K562 (cell line): ENCODE data around the gene TRIP12.
"Not testable (repeated sequence)": the region's sequence is repeated elsewhere in the genome, so short reads cannot be mapped to it uniquely, and the experiment has no call there.

Experiments used
- JUNB ChIP-seq: fragments of 450-650 bp; formaldehyde crosslinking; conservative IDR thresholded peaks from 2 replicates; pipeline ENCODE4 v1.4.0; 2020; ENCODE audit warnings: mild to moderate bottlenecking
- KDM5B ChIP-seq: fragments of 200-600 bp; sonication (generic); IDR thresholded peaks from 2 replicates; pipeline ENCODE4 v1.6.1; 2012; ENCODE audit warnings: low read depth, mild to moderate bottlenecking, moderate library complexity, low read length, control low read depth, inconsistent platforms; ENCODE audit not compliant: insufficient replicate concordance
- LEF1 ChIP-seq: fragments of 450-650 bp; IDR thresholded peaks from 2 replicates; pipeline ENCODE4 v1.6.1; 2016; ENCODE audit warnings: mild to moderate bottlenecking
- MXI1 ChIP-seq: IDR thresholded peaks from 2 replicates; pipeline ENCODE4 v1.6.1; 2011; ENCODE audit warnings: low read depth, mild to moderate bottlenecking, improper control_type of control experiment, low read length
- NRF1 ChIP-seq, 2 experiments: fragments of 450-650 bp; IDR thresholded peaks in 1 of 2; conservative IDR thresholded peaks in 1 of 2; 2 replicates each; pipeline ENCODE4 v1.6.1; 2014; ENCODE audit warnings: mild to moderate bottlenecking in 2 of 2
- POLR2A ChIP-seq: fragments of 450-650 bp; conservative IDR thresholded peaks from 2 replicates; pipeline ENCODE4 v1.6.1; 2016
- STAT5A ChIP-seq: IDR thresholded peaks from 2 replicates; pipeline ENCODE4 v1.6.1; 2012; ENCODE audit warnings: low read length, inconsistent platforms, borderline replicate concordance
- ZNF133 ChIP-seq: fragments of 250-450 bp; sonication (Bioruptor Pico); IDR thresholded peaks from 2 replicates; pipeline ENCODE4 v1.4.0; 2020; ENCODE audit warnings: mild to moderate bottlenecking
- ZNF354B ChIP-seq: fragments of 250-450 bp; sonication (Bioruptor Pico); IDR thresholded peaks from 2 replicates; pipeline ENCODE4 v1.4.0; 2020
- ZNF707 ChIP-seq: fragments of 250-450 bp; sonication (Bioruptor Pico); conservative IDR thresholded peaks from 2 replicates; pipeline ENCODE4 v1.8.0; 2022; ENCODE audit warnings: inconsistent platforms, mild to moderate bottlenecking, moderate library complexity
- TF ChIP-seq, protein P1 (sequence below), 2 experiments: fragments of 450-650 bp; formaldehyde crosslinking in 1 of 2; IDR thresholded peaks; 2 replicates each; pipeline versions ENCODE4 v1.4.0 to v1.6.1; 2014 to 2020; ENCODE audit warnings: mild to moderate bottlenecking in 2 of 2, borderline replicate concordance in 1 of 2, low read depth in 1 of 2
- TF ChIP-seq, protein P2 (sequence below): fragments of 250-450 bp; sonication (Bioruptor Pico); IDR thresholded peaks from 2 replicates; pipeline ENCODE4 v1.5.0; 2021

DNA sequence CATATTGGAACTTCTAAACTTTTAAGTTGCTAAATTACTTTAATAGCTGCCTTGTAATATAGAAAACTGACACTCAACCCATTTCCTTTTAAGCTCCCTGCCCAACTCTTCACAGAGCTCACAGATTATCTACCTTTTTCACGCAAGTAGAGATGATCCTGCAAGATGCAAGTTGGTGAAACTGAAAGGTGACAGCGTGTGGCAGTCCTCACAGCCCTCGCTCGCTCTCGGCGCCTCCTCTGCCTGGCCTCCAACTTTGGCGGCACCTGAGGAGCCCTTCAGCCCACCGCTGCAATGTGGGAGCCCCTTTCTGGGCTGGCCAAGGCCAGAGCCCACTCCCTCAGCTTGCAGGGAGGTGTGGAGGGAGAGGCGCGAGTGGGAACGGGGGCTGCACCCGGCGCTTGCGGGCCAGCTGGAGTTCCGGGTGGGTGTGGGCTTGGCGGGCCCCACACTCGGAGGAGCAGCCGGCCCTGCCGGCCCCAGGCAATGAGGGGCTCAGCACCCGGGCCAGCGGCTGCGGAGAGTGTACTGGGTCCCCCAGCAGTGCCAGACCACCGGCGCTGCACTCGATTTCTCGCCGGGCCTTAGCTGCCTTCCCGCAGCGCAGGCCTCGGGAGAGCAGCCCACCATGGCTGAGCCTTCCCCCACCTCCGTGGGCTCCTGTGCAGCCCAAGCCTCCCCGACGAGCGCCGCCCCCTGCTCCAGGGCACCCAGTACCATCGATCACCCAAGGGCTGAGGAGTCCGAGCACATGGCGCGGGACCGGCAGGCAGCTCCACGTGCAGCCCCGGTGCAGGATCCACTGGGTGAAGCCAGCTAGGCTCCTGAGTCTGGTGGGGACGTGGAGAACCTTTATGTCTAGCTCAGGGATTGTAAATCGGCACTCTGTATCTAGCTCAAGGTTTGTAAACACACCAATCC is 71.2 kb downstream of the TRIP12 start:
- TF ChIP-seq ZNF133; POLR2A; LEF1; JUNB (CRISPR knock-in tag); MXI1; NRF1 (conservative IDR thresholded peaks at IDR 0.05 in 1 of 2, IDR thresholded peaks at IDR 0.05 in 1 of 2); STAT5A; ZNF707 (CRISPR knock-in tag); KDM5B; ZNF354B (CRISPR knock-in tag): not testable (repeated sequence)
- TF ChIP-seq, protein P1, sequence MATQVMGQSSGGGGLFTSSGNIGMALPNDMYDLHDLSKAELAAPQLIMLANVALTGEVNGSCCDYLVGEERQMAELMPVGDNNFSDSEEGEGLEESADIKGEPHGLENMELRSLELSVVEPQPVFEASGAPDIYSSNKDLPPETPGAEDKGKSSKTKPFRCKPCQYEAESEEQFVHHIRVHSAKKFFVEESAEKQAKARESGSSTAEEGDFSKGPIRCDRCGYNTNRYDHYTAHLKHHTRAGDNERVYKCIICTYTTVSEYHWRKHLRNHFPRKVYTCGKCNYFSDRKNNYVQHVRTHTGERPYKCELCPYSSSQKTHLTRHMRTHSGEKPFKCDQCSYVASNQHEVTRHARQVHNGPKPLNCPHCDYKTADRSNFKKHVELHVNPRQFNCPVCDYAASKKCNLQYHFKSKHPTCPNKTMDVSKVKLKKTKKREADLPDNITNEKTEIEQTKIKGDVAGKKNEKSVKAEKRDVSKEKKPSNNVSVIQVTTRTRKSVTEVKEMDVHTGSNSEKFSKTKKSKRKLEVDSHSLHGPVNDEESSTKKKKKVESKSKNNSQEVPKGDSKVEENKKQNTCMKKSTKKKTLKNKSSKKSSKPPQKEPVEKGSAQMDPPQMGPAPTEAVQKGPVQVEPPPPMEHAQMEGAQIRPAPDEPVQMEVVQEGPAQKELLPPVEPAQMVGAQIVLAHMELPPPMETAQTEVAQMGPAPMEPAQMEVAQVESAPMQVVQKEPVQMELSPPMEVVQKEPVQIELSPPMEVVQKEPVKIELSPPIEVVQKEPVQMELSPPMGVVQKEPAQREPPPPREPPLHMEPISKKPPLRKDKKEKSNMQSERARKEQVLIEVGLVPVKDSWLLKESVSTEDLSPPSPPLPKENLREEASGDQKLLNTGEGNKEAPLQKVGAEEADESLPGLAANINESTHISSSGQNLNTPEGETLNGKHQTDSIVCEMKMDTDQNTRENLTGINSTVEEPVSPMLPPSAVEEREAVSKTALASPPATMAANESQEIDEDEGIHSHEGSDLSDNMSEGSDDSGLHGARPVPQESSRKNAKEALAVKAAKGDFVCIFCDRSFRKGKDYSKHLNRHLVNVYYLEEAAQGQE (IDR thresholded peaks at IDR 0.05; ENCODE audit: borderline replicate concordance): not testable (repeated sequence)
- TF ChIP-seq, protein P1 (CRISPR knock-in tag; IDR thresholded peaks at IDR 0.05; ENCODE audit: low read depth): not testable (repeated sequence)
- TF ChIP-seq, protein P2, sequence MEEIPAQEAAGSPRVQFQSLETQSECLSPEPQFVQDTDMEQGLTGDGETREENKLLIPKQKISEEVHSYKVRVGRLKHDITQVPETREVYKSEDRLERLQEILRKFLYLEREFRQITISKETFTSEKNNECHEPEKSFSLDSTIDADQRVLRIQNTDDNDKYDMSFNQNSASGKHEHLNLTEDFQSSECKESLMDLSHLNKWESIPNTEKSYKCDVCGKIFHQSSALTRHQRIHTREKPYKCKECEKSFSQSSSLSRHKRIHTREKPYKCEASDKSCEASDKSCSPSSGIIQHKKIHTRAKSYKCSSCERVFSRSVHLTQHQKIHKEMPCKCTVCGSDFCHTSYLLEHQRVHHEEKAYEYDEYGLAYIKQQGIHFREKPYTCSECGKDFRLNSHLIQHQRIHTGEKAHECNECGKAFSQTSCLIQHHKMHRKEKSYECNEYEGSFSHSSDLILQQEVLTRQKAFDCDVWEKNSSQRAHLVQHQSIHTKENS: not testable (repeated sequence)
